Embryonic facial prominence (tissue), 1 donor: ENCODE measurements around the gene ITPK1.

Experiments
- DNase-seq: peaks from one replicate; pipeline ENCODE4 v3.0.0-alpha.2; 2016; ENCODE audit errors: extremely low spot score

ITPK1 gene

GRCh38 chr14:92952481-92953298, 163.0 kb downstream of the ITPK1 start:
- no peak for DNase-seq

- DNase-seq: peak; percentile 7
These were observed 163.7 kb downstream of the ITPK1 start for GRCh38 chr14:92951912-92952471.

GRCh38 chr14:92951261-92951660, 164.5 kb downstream of the ITPK1 start:
- no peak for DNase-seq

- DNase-seq: no peak
These were observed 165.0 kb downstream of the ITPK1 start for GRCh38 chr14:92950773-92951172.

GRCh38 chr14:92950193-92950540, 165.6 kb downstream of the ITPK1 start:
- DNase-seq: no peak

- DNase-seq: no peak
These were observed 166.1 kb downstream of the ITPK1 start for GRCh38 chr14:92949496-92950192.

GRCh38 chr14:92948647-92949046, 167.1 kb downstream of the ITPK1 start:
- no peak for DNase-seq

- DNase-seq: no peak
These were observed 168.7 kb downstream of the ITPK1 start for GRCh38 chr14:92946847-92947545.

- DNase-seq: no peak
These were observed 169.5 kb downstream of the ITPK1 start for GRCh38 chr14:92945959-92946846.

- no peak for DNase-seq
These were observed 170.2 kb downstream of the ITPK1 start for GRCh38 chr14:92945544-92945943.

- no peak for DNase-seq
These were observed 170.7 kb downstream of the ITPK1 start for GRCh38 chr14:92944976-92945375.

GRCh38 chr14:92943855-92944570, 171.7 kb downstream of the ITPK1 start:
- no peak for DNase-seq

GRCh38 chr14:92942976-92943710, 172.6 kb downstream of the ITPK1 start:
- DNase-seq: no peak

- DNase-seq: no peak
These were observed 173.1 kb downstream of the ITPK1 start for GRCh38 chr14:92942576-92942975.

- DNase-seq: no peak
These were observed 173.6 kb downstream of the ITPK1 start for GRCh38 chr14:92942136-92942535.

GRCh38 chr14:92941531-92941930, 174.2 kb downstream of the ITPK1 start:
- no peak for DNase-seq

- DNase-seq: no peak
These were observed 175.2 kb downstream of the ITPK1 start for GRCh38 chr14:92940543-92940942.

GRCh38 chr14:92939699-92940098, 176.0 kb downstream of the ITPK1 start:
- no peak for DNase-seq

- no peak for DNase-seq
These were observed 176.6 kb downstream of the ITPK1 start for GRCh38 chr14:92938890-92939671.
